ENCODE results near the gene HEBP2. TPM values are rescaled to one million over a fixed set of nuclear protein-coding genes. Genes with fewer than 3 reads are reported as not detected.

Gene HEBP2
- total RNA-seq, 2 donors from 2014 or later, result 14.4 to 17.2 TPM

DNA sequence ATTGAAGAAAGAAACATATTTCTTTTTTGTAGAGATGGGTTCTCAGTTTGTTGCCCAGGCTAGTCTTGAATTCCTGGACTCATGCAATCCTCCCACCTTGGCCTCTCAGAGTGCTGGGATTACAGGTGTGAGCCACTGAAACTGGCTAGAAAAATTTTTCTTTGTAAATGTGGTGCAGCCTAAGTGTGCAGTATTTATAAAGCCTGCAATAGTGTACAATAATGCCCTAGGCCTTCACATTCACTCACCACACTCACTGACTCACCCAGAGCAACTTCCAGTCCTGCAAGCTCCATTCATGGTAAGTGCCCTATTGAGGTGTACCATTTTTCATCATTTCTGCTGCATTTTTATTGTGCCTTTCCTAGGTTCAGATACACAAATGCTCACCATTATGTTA lies 63.9 kb downstream of the HEBP2 start:
- ATAC-seq (no peak), DNase-seq (ENCODE audit: low spot score) (no peak)
- Mint-ChIP-seq H3K4me1 (ENCODE audit: low read depth in 2 of 2) (peaks cover 0 to 6% of the 10 kb centered on the region in 2 donors), H3K36me3 (no peaks in the 10 kb centered on the region), H3K9me3 (no peaks in the 10 kb centered on the region), H3K4me3 (no peak overlapping the region), H3K27ac (no peak overlapping the region), H3K27me3 (peaks cover 0 to 2% of the 10 kb centered on the region in 2 donors)

GRCh38 chr6:138468320-138469015 lies 64.4 kb downstream of the HEBP2 start:
- DNase-seq (ENCODE audit: low spot score) (no peak), ATAC-seq (no peak)
- H3K9me3 Mint-ChIP-seq, result no peaks in the 10 kb centered on the region
- H3K27me3 Mint-ChIP-seq, result peaks cover 0 to 2% of the 10 kb centered on the region in 2 donors
- H3K27ac Mint-ChIP-seq, result no peak overlapping the region
- H3K4me3 Mint-ChIP-seq, result no peak overlapping the region
- no peaks in the 10 kb centered on the region for H3K36me3 Mint-ChIP-seq
- H3K4me1 Mint-ChIP-seq (ENCODE audit: low read depth in 2 of 2), result peaks cover 0 to 6% of the 10 kb centered on the region in 2 donors

Other genes with a start within 250 kb of the HEBP2 start
- under 1 TPM; 0.25 to 0.45 TPM for gene ARFGEF3, start 242.3 kb upstream of the HEBP2 start, total RNA-seq
- gene PBOV1, start 185.7 kb upstream of the HEBP2 start, total RNA-seq, result not detected
- not detected for gene SMIM28, start 26.3 kb upstream of the HEBP2 start, total RNA-seq
- gene NHSL1, start 95.3 kb downstream of the HEBP2 start, total RNA-seq, result under 1 TPM; 0.14 to 0.73 TPM

Data from natural killer cell treated with Interleukin-12 subunit alpha and Interleukin-12 subunit beta and Interleukin-15 and Interleukin-18, amount 100 ng/mL, for 72 hours (primary cell).